ENCODE measurements around the gene PBXIP1.
A peak's percentile ranks its signal among the peaks of the same experiment; 100 is the strongest.

The PBXIP1 gene

GRCh38 chr1:154936555-154937084 is 19.3 kb downstream of the PBXIP1 start, which contains the start of gene PMVK:
Gene PMVK, minus strand, starts transcription at chr1:154936719. Its CDS starts 34 bp downstream, at chr1:154936685.
- in situ Hi-C loops (cut with MboI; ENCODE audit: low sequenced_read_pairs, unreplicated experiment): no loop called here
- peak; percentile 95 for DNase-seq (ENCODE audit: low spot score)
- TF ChIP-seq CTCF (IDR thresholded peaks at IDR 0.05; ENCODE audit: borderline replicate concordance, control extremely low read depth, extremely low read depth, insufficient read depth, missing control alignments): peak; percentile 29

- in situ Hi-C loops (cut with MboI; ENCODE audit: low sequenced_read_pairs, unreplicated experiment): no loop called here
- no peak for TF ChIP-seq CTCF (IDR thresholded peaks at IDR 0.05; ENCODE audit: borderline replicate concordance, control extremely low read depth, extremely low read depth, insufficient read depth, missing control alignments)
- DNase-seq (ENCODE audit: low spot score): no peak
These were observed 19.9 kb downstream of the PBXIP1 start for GRCh38 chr1:154935749-154936554.

GRCh38 chr1:154934358-154934948 is 21.4 kb downstream of the PBXIP1 start:
- TF ChIP-seq CTCF (IDR thresholded peaks at IDR 0.05; ENCODE audit: borderline replicate concordance, control extremely low read depth, extremely low read depth, insufficient read depth, missing control alignments): no peak
- in situ Hi-C loops (cut with MboI; ENCODE audit: low sequenced_read_pairs, unreplicated experiment): no loop called here
- DNase-seq (ENCODE audit: low spot score): no peak

GRCh38 chr1:154931940-154932487 is 23.9 kb downstream of the PBXIP1 start:
- no peak for TF ChIP-seq CTCF (IDR thresholded peaks at IDR 0.05; ENCODE audit: borderline replicate concordance, control extremely low read depth, extremely low read depth, insufficient read depth, missing control alignments)
- in situ Hi-C loops (cut with MboI; ENCODE audit: low sequenced_read_pairs, unreplicated experiment): no loop called here
- DNase-seq (ENCODE audit: low spot score): no peak

GRCh38 chr1:154926201-154926600 is 29.7 kb downstream of the PBXIP1 start:
- DNase-seq (ENCODE audit: low spot score): no peak
- in situ Hi-C loops (cut with MboI; ENCODE audit: low sequenced_read_pairs, unreplicated experiment): no loop called here
- no peak for TF ChIP-seq CTCF (IDR thresholded peaks at IDR 0.05; ENCODE audit: borderline replicate concordance, control extremely low read depth, extremely low read depth, insufficient read depth, missing control alignments)

- no peak for TF ChIP-seq CTCF (IDR thresholded peaks at IDR 0.05; ENCODE audit: borderline replicate concordance, control extremely low read depth, extremely low read depth, insufficient read depth, missing control alignments)
- no peak for DNase-seq (ENCODE audit: low spot score)
- in situ Hi-C loops (cut with MboI; ENCODE audit: low sequenced_read_pairs, unreplicated experiment): no loop called here
These were observed 30.3 kb downstream of the PBXIP1 start for GRCh38 chr1:154925335-154926170.

Measured in GM13976 (cell line).